Activated CD4-positive, alpha-beta memory T cell treated with anti-CD3 and anti-CD28 coated beads for 36 hours (primary cell): ENCODE results near the gene HYAL1. TPM values are rescaled to one million over a fixed set of nuclear protein-coding genes. Genes with fewer than 3 reads are reported as not detected.
A peak's percentile ranks its signal among the peaks of the same experiment; 100 is the strongest.

Source experiments
- CTCF ChIA-PET: fragments of 350-600 bp; sonication (Branson Sonifier 250); formaldehyde crosslinking; loops from one replicate; lab custom pipeline; 2021; ENCODE audit warnings: antibody characterized with exemption, inconsistent platforms; lab: Charles Lee
- POLR2A ChIA-PET: fragments of 350-600 bp; sonication (Branson Sonifier 250); formaldehyde crosslinking; loops from one replicate; lab custom pipeline; 2021; ENCODE audit warnings: antibody characterized with exemption; lab: Charles Lee
- DNase-seq: peaks from one replicate; pipeline ENCODE4 v3.0.0-alpha.2; 2020
- H3K27ac Mint-ChIP-seq: one replicate; pipeline ENCODE4 v1.8.0; 2021; ENCODE audit warnings: mixed read lengths
- H3K27me3 Mint-ChIP-seq: one replicate; pipeline ENCODE4 v1.8.0; 2021; ENCODE audit warnings: mixed read lengths
- H3K36me3 Mint-ChIP-seq: one replicate; pipeline ENCODE4 v1.8.0; 2021; ENCODE audit warnings: mixed read lengths
- H3K4me1 Mint-ChIP-seq: one replicate; pipeline ENCODE4 v1.8.0; 2021; ENCODE audit warnings: low read depth, mixed read lengths
- H3K4me3 Mint-ChIP-seq: one replicate; pipeline ENCODE4 v1.8.0; 2021; ENCODE audit warnings: mild to moderate bottlenecking, mixed read lengths
- H3K9me3 Mint-ChIP-seq: one replicate; pipeline ENCODE4 v1.8.0; 2021; ENCODE audit warnings: mixed read lengths
- intact Hi-C: fragments of 100-400 bp; cut with micrococcal nuclease; formaldehyde crosslinking; loops from one replicate; pipeline ENCODE4 v1.15.1; 2023
- total RNA-seq, 2 experiments: library from RNA; stranded (reverse); gene quantifications; one replicate each; pipeline ENCODE4 v1.2.3, GENCODE V29; 2021

The HYAL1 gene
- total RNA-seq, 2 experiments from 2014 or later: 0.14 TPM; not detected in 1

GRCh38 chr3:50299929-50300680, 3.3 kb downstream of the HYAL1 start:
- intact Hi-C loops: loop anchor here (1.0 to 2.0 kb wide), 6 partner anchors 21 to 59 kb away; partner anchors contain the start of genes TMEM115 and TUSC2
- POLR2A ChIA-PET: interaction anchor here (1.0 to 3.5 kb wide), 8 partner anchors 15 to 64 kb away, joined by 4 to 34 read pairs (median 6); partner anchors contain the start of genes CYB561D2, GNAI2, NPRL2 and RASSF1
- Mint-ChIP-seq H3K27ac (peak overlapping the region; percentile 95), H3K4me3 (peak overlapping the region; percentile 97), H3K27me3 (no peaks in the 10 kb centered on the region), H3K9me3 (no peaks in the 10 kb centered on the region), H3K36me3 (peaks cover 1% of the 10 kb centered on the region), H3K4me1 (peaks cover 31% of the 10 kb centered on the region)
- peak; percentile 35 for DNase-seq
- CTCF ChIA-PET: interaction anchor here (1.3 to 3.6 kb wide), 8 partner anchors 21 to 105 kb away, joined by 3 to 30 read pairs (median 6); partner anchors contain the start of genes CYB561D2 and NPRL2

- POLR2A ChIA-PET: interaction anchor here (1.0 to 3.5 kb wide), 10 partner anchors 15 to 64 kb away, joined by 3 to 34 read pairs (median 5); partner anchors contain the start of genes CYB561D2, GNAI2, NPRL2 and RASSF1
- H3K36me3 Mint-ChIP-seq: peaks cover 1% of the 10 kb centered on the region
- CTCF ChIA-PET: interaction anchor here (0.7 to 3.6 kb wide), 9 partner anchors 21 to 105 kb away, joined by 3 to 30 read pairs (median 6); partner anchors contain the start of genes CYB561D2 and NPRL2
- H3K27ac Mint-ChIP-seq: peak overlapping the region; percentile 95
- intact Hi-C loops: loop anchor here (1.0 to 2.0 kb wide), 6 partner anchors 22 to 59 kb away; partner anchors contain the start of genes TMEM115 and TUSC2
- DNase-seq: no peak
- no peaks in the 10 kb centered on the region for H3K27me3 Mint-ChIP-seq
- H3K4me3 Mint-ChIP-seq: peak overlapping the region; percentile 97
- no peaks in the 10 kb centered on the region for H3K9me3 Mint-ChIP-seq
- H3K4me1 Mint-ChIP-seq: peaks cover 26% of the 10 kb centered on the region
Observed at GRCh38 chr3:50299638-50299928, 3.8 kb downstream of the HYAL1 start.

- Mint-ChIP-seq H3K27ac (peak within 1 kb of the TSS; percentile 95), H3K36me3 (peaks cover 1% of the 10 kb centered on the region), H3K4me1 (peaks cover 24% of the 10 kb centered on the region), H3K27me3 (no peaks in the 10 kb centered on the region), H3K9me3 (no peaks in the 10 kb centered on the region), H3K4me3 (peak within 1 kb of the TSS; percentile 97)
- ChIA-PET POLR2A (interaction anchor here (0.6 to 3.5 kb wide), 11 partner anchors 16 to 63 kb away, joined by 3 to 34 read pairs (median 5); partner anchors contain the start of genes CYB561D2, GNAI2, NPRL2 and RASSF1), CTCF (interaction anchor here (0.6 to 3.6 kb wide), 11 partner anchors 22 to 563 kb away, joined by 3 to 30 read pairs (median 5); partner anchors contain the start of genes CYB561D2 and NPRL2)
- intact Hi-C loops: loop anchor here (1.0 to 2.0 kb wide), 6 partner anchors 22 to 60 kb away; partner anchors contain the start of genes TMEM115 and TUSC2
- DNase-seq: peak; percentile 100
Observed at GRCh38 chr3:50298836-50299637, 4.3 kb downstream of the HYAL1 start, which contains the start of the genes HYAL3 and NAA80. Gene HYAL3, minus strand, starts transcription at chr3:50299405. Its CDS starts 3,803 bp downstream, at chr3:50295602. Gene NAA80, minus strand, starts transcription at chr3:50299405. Its CDS starts 1,942 bp downstream, at chr3:50297463.

GRCh38 chr3:50297896-50298725, 5.3 kb downstream of the HYAL1 start:
- intact Hi-C loops: loop anchor here (2.0 kb wide), 3 partner anchors 23 to 61 kb away; partner anchors contain the start of genes TMEM115 and TUSC2
- H3K4me3 Mint-ChIP-seq: peak overlapping the region; percentile 97
- H3K36me3 Mint-ChIP-seq: peaks cover 1% of the 10 kb centered on the region
- peak overlapping the region; percentile 95 for H3K27ac Mint-ChIP-seq
- no peaks in the 10 kb centered on the region for H3K27me3 Mint-ChIP-seq
- H3K9me3 Mint-ChIP-seq: no peaks in the 10 kb centered on the region
- peaks cover 26% of the 10 kb centered on the region for H3K4me1 Mint-ChIP-seq
- CTCF ChIA-PET: interaction anchor here (0.6 to 3.6 kb wide), 7 partner anchors 23 to 562 kb away, joined by 3 to 30 read pairs (median 6); no protein-coding TSS in a partner anchor
- DNase-seq: no peak
- POLR2A ChIA-PET: interaction anchor here (0.6 to 3.5 kb wide), 6 partner anchors 26 to 62 kb away, joined by 3 to 34 read pairs (median 6); partner anchors contain the start of genes GNAI2 and RASSF1

GRCh38 chr3:50297384-50297775, 6.0 kb downstream of the HYAL1 start:
- intact Hi-C loops: no loop called here
- Mint-ChIP-seq H3K4me1 (peaks cover 34% of the 10 kb centered on the region), H3K4me3 (no peak overlapping the region)

GRCh38 chr3:50296721-50297383, 6.5 kb downstream of the HYAL1 start:
- Mint-ChIP-seq H3K36me3 (peaks cover 1% of the 10 kb centered on the region), H3K4me3 (no peak overlapping the region), H3K9me3 (no peaks in the 10 kb centered on the region), H3K27ac (no peak overlapping the region), H3K27me3 (no peaks in the 10 kb centered on the region), H3K4me1 (peaks cover 34% of the 10 kb centered on the region)
- no peak for DNase-seq
- POLR2A ChIA-PET: interaction anchor here (1.4 to 3.5 kb wide), 2 partner anchors 40 to 58 kb away, joined by 4 to 34 read pairs; no protein-coding TSS in a partner anchor
- CTCF ChIA-PET: interaction anchor here (0.6 to 3.6 kb wide), 3 partner anchors 29 to 50 kb away, joined by 3 to 30 read pairs (median 3); no protein-coding TSS in a partner anchor
- intact Hi-C loops: no loop called here

More at GRCh38 chr3:50297384-50297775, 6.0 kb downstream of the HYAL1 start:
- Mint-ChIP-seq H3K9me3 (no peaks in the 10 kb centered on the region), H3K27ac (no peak overlapping the region), H3K36me3 (peaks cover 1% of the 10 kb centered on the region), H3K27me3 (no peaks in the 10 kb centered on the region)
- CTCF ChIA-PET: interaction anchor here (0.6 to 3.6 kb wide), 4 partner anchors 24 to 51 kb away, joined by 3 to 30 read pairs (median 10); no protein-coding TSS in a partner anchor
- POLR2A ChIA-PET: interaction anchor here (1.4 to 3.5 kb wide), 2 partner anchors 40 to 59 kb away, joined by 4 to 34 read pairs; no protein-coding TSS in a partner anchor
- no peak for DNase-seq

GRCh38 chr3:50295553-50296431, 7.6 kb downstream of the HYAL1 start:
- POLR2A ChIA-PET: no interaction called here
- intact Hi-C loops: no loop called here
- Mint-ChIP-seq H3K9me3 (no peaks in the 10 kb centered on the region), H3K4me3 (no peak overlapping the region), H3K36me3 (peaks cover 7% of the 10 kb centered on the region), H3K27me3 (no peaks in the 10 kb centered on the region), H3K4me1 (peaks cover 36% of the 10 kb centered on the region), H3K27ac (no peak overlapping the region)
- no peak for DNase-seq
- CTCF ChIA-PET: interaction anchor here (0.9 to 1.0 kb wide), 2 partner anchors 21 to 38 kb away, joined by 3 read pairs; no protein-coding TSS in a partner anchor

GRCh38 chr3:50294492-50295403, 8.6 kb downstream of the HYAL1 start:
- H3K36me3 Mint-ChIP-seq: peaks cover 11% of the 10 kb centered on the region
- ChIA-PET POLR2A (no interaction called here), CTCF (interaction anchor here (0.9 to 1.0 kb wide), 2 partner anchors 20 to 37 kb away, joined by 3 read pairs; no protein-coding TSS in a partner anchor)
- H3K27me3 Mint-ChIP-seq: no peaks in the 10 kb centered on the region
- no peaks in the 10 kb centered on the region for H3K9me3 Mint-ChIP-seq
- no peak overlapping the region for H3K27ac Mint-ChIP-seq
- intact Hi-C loops: no loop called here
- no peak overlapping the region for H3K4me3 Mint-ChIP-seq
- H3K4me1 Mint-ChIP-seq: peaks cover 31% of the 10 kb centered on the region
- DNase-seq: no peak

- no peaks in the 10 kb centered on the region for H3K9me3 Mint-ChIP-seq
- H3K27ac Mint-ChIP-seq: no peak overlapping the region
- no peak overlapping the region for H3K4me3 Mint-ChIP-seq
- peaks cover 16% of the 10 kb centered on the region for H3K36me3 Mint-ChIP-seq
- no peaks in the 10 kb centered on the region for H3K27me3 Mint-ChIP-seq
- CTCF ChIA-PET: no interaction called here
- intact Hi-C loops: no loop called here
- POLR2A ChIA-PET: no interaction called here
- peaks cover 30% of the 10 kb centered on the region for H3K4me1 Mint-ChIP-seq
- no peak for DNase-seq
Observed at GRCh38 chr3:50294089-50294488, 9.3 kb downstream of the HYAL1 start.
